ENCODE results near the gene ACSM5.

The ACSM5 gene

GRCh38 chr16:20409398-20410120, at the start of gene ACSM5:
Gene ACSM5 (plus strand): TSS chr16:20409534. CDS start chr16:20411485, 1,951 bp downstream.
- no peak for FAIRE-seq

- FAIRE-seq, result no peak
These were observed 49.3 kb upstream of the ACSM5 start for GRCh38 chr16:20359997-20360396.

GRCh38 chr16:20363191-20363590, 46.1 kb upstream of the ACSM5 start:
- FAIRE-seq, result no peak

GRCh38 chr16:20364051-20364450, 45.3 kb upstream of the ACSM5 start:
- FAIRE-seq, result no peak

GRCh38 chr16:20369452-20370054, 39.8 kb upstream of the ACSM5 start:
- no peak for FAIRE-seq

GRCh38 chr16:20372701-20373100, 36.6 kb upstream of the ACSM5 start:
- FAIRE-seq, result no peak

GRCh38 chr16:20377181-20377580, 32.2 kb upstream of the ACSM5 start:
- no peak for FAIRE-seq

GRCh38 chr16:20380782-20381181, 28.6 kb upstream of the ACSM5 start:
- FAIRE-seq, result no peak

GRCh38 chr16:20382202-20382948, 27.0 kb upstream of the ACSM5 start:
- no peak for FAIRE-seq

GRCh38 chr16:20383106-20384029, 26.0 kb upstream of the ACSM5 start:
- FAIRE-seq, result no peak

- no peak for FAIRE-seq
These were observed 23.2 kb upstream of the ACSM5 start for GRCh38 chr16:20385844-20386832.

GRCh38 chr16:20387978-20388377, 21.4 kb upstream of the ACSM5 start:
- no peak for FAIRE-seq

GRCh38 chr16:20388854-20389253, 20.5 kb upstream of the ACSM5 start:
- FAIRE-seq, result no peak

- FAIRE-seq, result no peak
These were observed 18.3 kb upstream of the ACSM5 start for GRCh38 chr16:20391045-20391444.

GRCh38 chr16:20393801-20394577, 15.3 kb upstream of the ACSM5 start:
- no peak for FAIRE-seq

GRCh38 chr16:20395946-20396345, 13.4 kb upstream of the ACSM5 start:
- FAIRE-seq, result no peak

GRCh38 chr16:20396846-20397467, 12.4 kb upstream of the ACSM5 start:
- no peak for FAIRE-seq

- FAIRE-seq, result no peak
These were observed 11.8 kb upstream of the ACSM5 start for GRCh38 chr16:20397468-20398074.

- no peak for FAIRE-seq
These were observed 10.7 kb upstream of the ACSM5 start for GRCh38 chr16:20398603-20399002.

GRCh38 chr16:20399185-20399584, 10.1 kb upstream of the ACSM5 start:
- no peak for FAIRE-seq

Data from TTC549 (cell line).